Peyer's patch (tissue), 4 donors: Measurements from ENCODE around the gene C9orf50.

ENCODE experiments used
- POLR2A ChIP-seq, 2 donors: fragments of 450-650 bp; IDR thresholded peaks; one replicate each; pipeline ENCODE4 v1.5.1; 2017; ENCODE audit warnings: antibody characterized with exemption in 2 of 2, mild to moderate bottlenecking in 2 of 2, moderate library complexity in 2 of 2
- TF ChIP-seq, protein P1 (sequence below), 6 experiments: fragments of 450-650 bp in 4 of 6; fragments of 200-600 bp in 2 of 6; sonication (generic) in 1 of 6; IDR thresholded peaks; one replicate each; pipeline ENCODE4 v1.5.1; 2017 to 2019; ENCODE audit warnings: antibody characterized with exemption in 6 of 6, mild to moderate bottlenecking in 3 of 6, moderate library complexity in 1 of 6

DNA sequence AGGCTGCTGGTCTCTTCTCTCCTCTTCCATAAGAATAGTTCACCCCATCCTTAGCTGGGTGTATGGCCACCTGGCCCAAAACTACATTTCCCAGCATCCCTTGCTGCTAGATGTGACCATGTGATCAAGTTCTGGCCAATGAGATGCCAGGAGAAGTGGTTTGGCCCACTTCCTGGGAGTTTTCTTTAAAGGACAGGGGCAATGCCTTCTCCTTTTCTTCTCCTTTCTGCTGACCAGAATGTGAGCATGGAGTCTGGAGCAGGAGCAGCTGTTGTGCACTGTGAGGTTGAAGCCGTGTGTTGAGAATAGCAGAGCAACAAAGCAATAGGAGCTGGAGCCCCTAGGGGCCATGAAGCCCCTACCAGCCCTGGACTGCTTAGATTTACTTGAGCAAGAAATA is 36.8 kb downstream of the C9orf50 start:
- TF ChIP-seq POLR2A (IDR thresholded peaks at IDR 0.05) = no peak
- TF ChIP-seq, protein P1, sequence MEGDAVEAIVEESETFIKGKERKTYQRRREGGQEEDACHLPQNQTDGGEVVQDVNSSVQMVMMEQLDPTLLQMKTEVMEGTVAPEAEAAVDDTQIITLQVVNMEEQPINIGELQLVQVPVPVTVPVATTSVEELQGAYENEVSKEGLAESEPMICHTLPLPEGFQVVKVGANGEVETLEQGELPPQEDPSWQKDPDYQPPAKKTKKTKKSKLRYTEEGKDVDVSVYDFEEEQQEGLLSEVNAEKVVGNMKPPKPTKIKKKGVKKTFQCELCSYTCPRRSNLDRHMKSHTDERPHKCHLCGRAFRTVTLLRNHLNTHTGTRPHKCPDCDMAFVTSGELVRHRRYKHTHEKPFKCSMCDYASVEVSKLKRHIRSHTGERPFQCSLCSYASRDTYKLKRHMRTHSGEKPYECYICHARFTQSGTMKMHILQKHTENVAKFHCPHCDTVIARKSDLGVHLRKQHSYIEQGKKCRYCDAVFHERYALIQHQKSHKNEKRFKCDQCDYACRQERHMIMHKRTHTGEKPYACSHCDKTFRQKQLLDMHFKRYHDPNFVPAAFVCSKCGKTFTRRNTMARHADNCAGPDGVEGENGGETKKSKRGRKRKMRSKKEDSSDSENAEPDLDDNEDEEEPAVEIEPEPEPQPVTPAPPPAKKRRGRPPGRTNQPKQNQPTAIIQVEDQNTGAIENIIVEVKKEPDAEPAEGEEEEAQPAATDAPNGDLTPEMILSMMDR (IDR thresholded peaks at IDR 0.05) = no peak
